ENCODE data around the gene TATDN3.
A peak's percentile ranks its signal among the peaks of the same experiment; 100 is the strongest.

TATDN3 gene

GRCh38 chr1:212791261-212791675 is 426 bp upstream of the TATDN3 start:
- TF ChIP-seq ZNF274 (IDR thresholded peaks at IDR 0.05; ENCODE audit: low read depth, low read length): no peak
- H3K4me3 ChIP-seq (ENCODE audit: low read length): peak overlapping the region; percentile 96

DNA sequence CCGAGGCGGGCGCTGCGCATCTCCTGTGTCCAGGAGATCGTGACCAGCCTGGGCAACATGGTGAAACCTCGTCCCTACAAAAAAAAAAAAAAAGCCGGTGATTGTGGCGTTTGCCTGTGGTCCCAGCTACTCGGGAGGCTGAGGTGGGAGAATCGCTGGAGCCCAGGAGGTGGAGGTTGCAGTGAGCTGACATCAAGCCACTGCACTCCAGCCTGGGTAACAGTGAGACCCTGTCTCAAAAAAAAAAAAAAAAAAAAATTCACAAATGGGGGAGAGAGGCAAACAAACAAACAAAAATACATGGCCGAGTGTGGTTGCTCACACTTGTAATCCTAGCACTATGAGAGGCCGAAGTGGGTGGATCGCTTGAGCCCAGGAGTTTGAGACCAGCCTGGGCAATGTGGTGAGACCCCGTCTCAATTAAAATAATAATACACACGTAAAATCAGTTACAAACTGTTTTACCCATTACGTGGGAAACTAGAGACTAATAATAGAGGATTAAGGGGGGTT is 758 bp downstream of the TATDN3 start:
- TF ChIP-seq ZNF274 (IDR thresholded peaks at IDR 0.05; ENCODE audit: low read depth, low read length): no peak
- peak overlapping the region; percentile 96 for H3K4me3 ChIP-seq (ENCODE audit: low read length)

DNA sequence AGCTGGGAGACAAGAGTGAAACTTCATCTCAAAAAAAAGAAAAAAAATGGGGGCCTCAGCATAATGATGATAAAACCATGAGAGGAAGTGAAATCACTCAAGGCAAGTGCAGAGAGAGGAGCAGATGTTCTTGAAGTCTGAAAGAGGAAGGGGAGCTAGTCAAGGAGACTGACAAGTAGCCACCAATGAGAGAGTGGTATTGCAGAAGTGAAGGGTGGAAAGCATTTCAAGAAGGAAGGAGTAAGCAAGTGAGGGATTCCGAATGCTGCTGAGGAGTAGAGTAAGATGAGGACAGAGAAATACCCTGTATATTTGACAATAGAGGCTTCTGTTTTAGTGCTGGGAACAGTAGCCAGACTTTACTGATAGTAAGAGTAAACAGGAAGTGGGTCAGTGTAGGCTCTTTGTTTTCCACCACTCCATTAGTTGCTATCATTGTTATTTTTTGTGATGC is 2.9 kb downstream of the TATDN3 start:
- no peak overlapping the region; the same call in 1 of the 2 replicates for H3K4me3 ChIP-seq (ENCODE audit: low read length)
- TF ChIP-seq ZNF274 (IDR thresholded peaks at IDR 0.05; ENCODE audit: low read depth, low read length): no peak

- no peak overlapping the region for H3K4me3 ChIP-seq (ENCODE audit: low read length)
- TF ChIP-seq ZNF274 (IDR thresholded peaks at IDR 0.05; ENCODE audit: low read depth, low read length): no peak
Measured at GRCh38 chr1:212797681-212798080, 6.0 kb downstream of the TATDN3 start.

GRCh38 chr1:212805767-212806166 is 14.1 kb downstream of the TATDN3 start:
- no peak for TF ChIP-seq ZNF274 (IDR thresholded peaks at IDR 0.05; ENCODE audit: low read depth, low read length)
- H3K4me3 ChIP-seq (ENCODE audit: low read length): no peak overlapping the region

DNA sequence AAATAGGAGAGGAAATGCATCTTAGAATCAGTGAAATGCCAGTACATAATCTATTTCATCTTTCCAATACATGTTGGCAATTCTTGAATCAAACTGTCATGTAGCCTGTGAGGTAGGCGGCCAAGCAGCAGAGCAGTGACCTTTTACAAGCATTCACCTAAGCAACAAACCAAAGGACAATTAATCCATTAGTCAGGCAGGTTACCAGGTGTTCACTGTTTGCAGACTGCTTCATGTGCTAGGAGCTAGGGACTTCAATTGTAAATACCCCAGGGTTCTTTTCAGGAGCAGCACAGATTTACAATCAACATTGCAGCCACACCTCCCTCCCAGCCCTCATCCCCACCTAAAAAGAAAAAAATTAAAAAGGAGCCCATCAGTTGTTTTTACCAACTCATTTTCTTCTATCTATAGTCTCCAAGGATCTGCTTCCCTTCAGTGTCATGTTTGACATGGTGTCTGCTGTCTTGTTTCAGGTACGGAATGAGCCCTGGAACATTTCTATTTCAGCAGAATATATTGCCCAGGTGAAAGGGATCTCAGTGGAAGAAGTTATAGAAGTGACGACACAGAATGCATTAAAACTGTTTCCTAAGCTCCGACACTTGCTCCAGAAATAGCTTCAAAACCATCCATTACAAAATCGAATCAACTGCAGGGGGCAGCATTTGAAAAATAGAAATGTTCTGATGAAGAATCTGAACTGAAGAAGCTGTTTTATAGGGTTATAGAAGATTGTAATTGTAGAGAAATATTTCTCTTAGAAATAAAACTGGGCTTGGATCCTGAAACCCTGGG is 23.0 kb downstream of the TATDN3 start:
- no peak for TF ChIP-seq ZNF274 (IDR thresholded peaks at IDR 0.05; ENCODE audit: low read depth, low read length)
- no peak overlapping the region for H3K4me3 ChIP-seq (ENCODE audit: low read length)

DNA sequence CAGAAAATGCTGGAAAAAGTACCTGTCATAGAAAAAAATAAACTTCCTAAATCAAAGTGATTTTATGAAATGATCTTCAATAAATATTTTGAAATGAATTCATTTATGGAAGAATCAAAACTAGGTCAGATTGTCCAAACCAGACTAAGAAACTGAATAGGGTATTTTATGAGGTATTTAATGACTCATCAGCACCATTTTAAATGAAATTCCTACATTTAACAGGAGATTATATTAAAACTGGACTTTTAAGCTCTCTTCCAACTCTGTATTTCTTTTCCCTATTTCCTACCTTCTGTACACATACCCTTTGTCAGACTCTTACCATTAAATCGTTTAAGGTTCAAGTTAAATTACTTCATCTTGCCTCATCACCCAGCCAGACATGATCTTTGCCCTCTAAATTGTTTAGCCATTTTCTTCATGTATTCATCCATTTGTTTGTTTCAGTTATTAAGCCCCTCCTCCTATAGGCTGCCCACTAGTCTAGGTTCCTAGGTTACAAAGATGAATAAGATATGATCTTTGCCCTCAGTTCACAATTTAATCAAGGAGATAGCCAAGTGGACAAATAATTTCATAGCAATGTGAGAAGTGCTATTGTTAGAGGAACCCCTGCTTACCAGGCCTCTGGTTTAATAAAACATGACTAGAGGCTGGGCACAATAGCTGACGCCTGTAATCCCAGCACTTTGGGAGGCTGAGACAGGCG is 25.0 kb downstream of the TATDN3 start:
- no peak for TF ChIP-seq ZNF274 (IDR thresholded peaks at IDR 0.05; ENCODE audit: low read depth, low read length)
- no peak overlapping the region for H3K4me3 ChIP-seq (ENCODE audit: low read length)

DNA sequence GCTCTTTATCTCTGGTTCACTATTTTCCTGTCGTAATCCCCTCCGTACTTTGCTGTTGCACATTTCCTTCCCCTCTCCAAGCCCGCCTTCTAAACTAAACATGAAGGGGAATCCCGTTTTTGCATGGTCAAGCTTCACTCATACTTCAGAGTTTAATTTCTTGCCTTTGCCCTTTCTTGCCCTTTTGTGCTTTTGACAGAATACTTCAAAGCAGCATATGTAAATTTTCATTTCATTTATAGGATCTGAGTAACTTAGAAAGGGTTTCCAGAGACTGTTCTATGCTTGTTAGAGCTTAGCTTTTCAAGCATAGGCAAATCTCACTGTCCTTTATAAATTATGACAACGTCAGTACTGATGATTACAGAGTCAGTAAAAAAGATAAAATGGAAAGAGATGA is 28.0 kb downstream of the TATDN3 start:
- TF ChIP-seq ZNF274 (IDR thresholded peaks at IDR 0.05; ENCODE audit: low read depth, low read length): no peak
- H3K4me3 ChIP-seq (ENCODE audit: low read length): no peak overlapping the region

GRCh38 chr1:212820969-212821368 is 29.3 kb downstream of the TATDN3 start:
- no peak for TF ChIP-seq ZNF274 (IDR thresholded peaks at IDR 0.05; ENCODE audit: low read depth, low read length)
- H3K4me3 ChIP-seq (ENCODE audit: low read length): no peak overlapping the region

GRCh38 chr1:212822956-212823355 is 31.3 kb downstream of the TATDN3 start:
- H3K4me3 ChIP-seq (ENCODE audit: low read length): no peak overlapping the region
- TF ChIP-seq ZNF274 (IDR thresholded peaks at IDR 0.05; ENCODE audit: low read depth, low read length): no peak

GRCh38 chr1:212824201-212824600 is 32.5 kb downstream of the TATDN3 start:
- TF ChIP-seq ZNF274 (IDR thresholded peaks at IDR 0.05; ENCODE audit: low read depth, low read length): no peak
- H3K4me3 ChIP-seq (ENCODE audit: low read length): no peak overlapping the region

- TF ChIP-seq ZNF274 (IDR thresholded peaks at IDR 0.05; ENCODE audit: low read depth, low read length): no peak
- H3K4me3 ChIP-seq (ENCODE audit: low read length): no peak overlapping the region
Measured at GRCh38 chr1:212825798-212826452, 34.2 kb downstream of the TATDN3 start.

GRCh38 chr1:212827171-212827776 is 35.6 kb downstream of the TATDN3 start:
- TF ChIP-seq ZNF274 (IDR thresholded peaks at IDR 0.05; ENCODE audit: low read depth, low read length): no peak

DNA sequence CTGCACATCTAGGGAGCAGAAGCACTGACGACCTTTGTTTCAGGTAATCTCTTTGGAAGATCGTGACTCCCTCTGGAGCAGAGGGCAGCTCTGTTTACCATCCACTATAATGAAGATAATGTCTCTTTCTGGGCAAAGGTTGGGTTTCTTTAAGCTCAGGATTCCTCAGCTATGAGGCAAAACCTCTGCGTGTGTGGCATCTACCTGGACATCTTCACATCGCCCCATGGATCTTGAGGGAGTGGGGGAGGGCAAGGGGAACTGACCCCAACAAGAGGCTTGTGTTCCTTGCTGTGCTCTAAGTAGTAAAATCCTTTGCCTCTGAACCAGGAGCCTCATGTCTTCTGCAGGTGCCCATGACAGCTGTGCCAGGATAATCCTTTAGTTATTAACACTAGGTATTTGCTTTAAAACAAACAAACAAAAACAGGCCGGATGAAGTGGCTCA is 36.2 kb downstream of the TATDN3 start:
- TF ChIP-seq ZNF274 (IDR thresholded peaks at IDR 0.05; ENCODE audit: low read depth, low read length): no peak
- no peak overlapping the region for H3K4me3 ChIP-seq (ENCODE audit: low read length)

More at GRCh38 chr1:212827171-212827776, 35.6 kb downstream of the TATDN3 start:
- no peak overlapping the region for H3K4me3 ChIP-seq (ENCODE audit: low read length)
